ENCODE results near the gene ZNF496. TPM values are rescaled to one million over a fixed set of nuclear protein-coding genes. Genes with fewer than 3 reads are reported as not detected.
"Not testable (repeated sequence)": the region's sequence is repeated elsewhere in the genome, so short reads cannot be mapped to it uniquely, and the experiment has no call there.

Gene ZNF496
- total and polyA plus RNA-seq, 3 experiments from 2014 or later: 9.6 to 21.7 (median 21.4) TPM

DNA sequence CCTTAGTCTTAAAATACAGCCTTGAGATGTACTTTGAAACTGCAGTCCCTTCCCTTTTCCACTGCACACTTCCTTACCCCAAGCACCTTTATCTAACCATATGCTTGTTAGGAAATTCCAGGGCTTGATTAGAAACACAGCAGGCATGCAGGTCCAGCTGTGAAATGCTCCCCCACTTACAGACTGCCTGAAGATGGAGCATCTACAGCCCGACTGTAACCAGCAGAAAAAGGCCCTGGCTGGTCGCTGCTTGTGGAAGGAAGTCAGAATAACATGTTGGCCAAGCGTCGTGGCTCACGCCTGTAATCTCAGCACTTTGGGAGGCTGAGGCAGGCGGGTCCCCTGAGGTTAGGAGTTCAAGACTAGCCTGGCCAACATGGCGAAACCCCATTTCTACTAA is 38.6 kb downstream of the ZNF496 start:
- H3K9me3 ChIP-seq (ENCODE audit: low read length): no peaks in the 10 kb centered on the region
- Mint-ChIP-seq H3K9me3 (peaks cover 0 to 6% (median 0%) of the 10 kb centered on the region in 5 donors), H3K4me3 (no peak overlapping the region), H3K36me3 (peaks cover 0 to 11% (median 2%) of the 10 kb centered on the region in 3 donors), H3K27ac (no peak overlapping the region), H3K27me3 (peaks cover 1 to 13% of the 10 kb centered on the region in 2 donors), H3K4me1 (peaks cover 0 to 5% (median 4%) of the 10 kb centered on the region in 3 donors)
- no peaks in the 10 kb centered on the region for H3K27me3 ChIP-seq (ENCODE audit: insufficient read depth, low read length, poor library complexity, severe bottlenecking)
- POLR2A ChIA-PET: no interaction called here
- H3K4me3 ChIP-seq (ENCODE audit: low read length): no peak overlapping the region
- no peak for DNase-seq
- H3K36me3 ChIP-seq (ENCODE audit: insufficient read depth, low read length): no peaks in the 10 kb centered on the region
- CTCF ChIA-PET: no interaction called here
- H3K4me1 ChIP-seq (ENCODE audit: insufficient read depth, low read length): no peaks in the 10 kb centered on the region
- H3K27ac ChIP-seq (ENCODE audit: low read depth, low read length): no peak overlapping the region

DNA sequence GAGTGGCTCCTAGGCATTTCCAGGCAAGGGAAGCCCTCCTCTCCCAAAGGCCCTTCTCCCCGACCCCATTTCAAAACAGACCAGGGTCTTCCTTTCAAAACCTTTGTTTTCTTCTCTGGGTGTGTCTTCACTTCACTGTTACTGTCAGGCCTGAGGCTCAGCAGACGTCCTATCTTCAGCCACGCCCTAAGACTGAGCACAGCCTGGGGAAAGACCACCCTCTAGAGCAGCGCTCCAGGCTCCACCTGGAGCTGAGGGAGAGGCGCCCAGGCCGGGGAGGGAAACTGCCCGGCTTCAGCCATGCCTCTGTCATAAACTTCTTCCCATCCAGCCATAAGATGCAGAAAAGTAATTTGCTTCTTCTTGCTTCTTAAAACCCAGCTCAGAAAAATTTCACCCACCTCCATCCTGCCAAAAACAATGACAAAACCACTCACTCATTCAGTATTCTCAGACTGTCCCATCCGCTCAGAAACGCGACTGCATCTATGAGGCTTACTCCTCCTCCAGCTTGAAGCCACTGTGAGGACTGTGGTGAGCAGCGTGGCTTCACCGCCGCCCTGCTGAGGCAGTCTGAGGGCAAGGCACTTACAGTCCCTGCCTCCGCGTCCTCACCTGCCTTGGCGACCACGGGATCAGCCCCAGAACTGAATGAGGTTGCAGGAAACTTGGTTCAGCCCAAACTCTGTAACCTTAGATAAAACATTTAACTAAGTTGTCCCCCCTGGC is 39.7 kb downstream of the ZNF496 start:
- Histone ChIP-seq H3K27ac (ENCODE audit: low read depth, low read length) (no peak overlapping the region), H3K27me3 (ENCODE audit: insufficient read depth, low read length, poor library complexity, severe bottlenecking) (no peaks in the 10 kb centered on the region), H3K4me1 (ENCODE audit: insufficient read depth, low read length) (no peaks in the 10 kb centered on the region), H3K9me3 (ENCODE audit: low read length) (no peaks in the 10 kb centered on the region), H3K4me3 (ENCODE audit: low read length) (no peak overlapping the region), H3K36me3 (ENCODE audit: insufficient read depth, low read length) (no peaks in the 10 kb centered on the region)
- peaks cover 1 to 13% of the 10 kb centered on the region in 2 donors for H3K27me3 Mint-ChIP-seq
- ChIA-PET POLR2A (no interaction called here), CTCF (no interaction called here)
- peaks cover 0 to 17% (median 2%) of the 10 kb centered on the region in 3 donors for H3K36me3 Mint-ChIP-seq
- H3K4me1 Mint-ChIP-seq: peaks cover 0 to 4% (median 3%) of the 10 kb centered on the region in 3 donors
- no peak overlapping the region for H3K4me3 Mint-ChIP-seq
- peaks cover 0 to 11% (median 2%) of the 10 kb centered on the region in 5 donors for H3K9me3 Mint-ChIP-seq
- H3K27ac Mint-ChIP-seq: peak overlapping the region in 2 of 8 donors; percentile 22 to 85
- DNase-seq: no peak

DNA sequence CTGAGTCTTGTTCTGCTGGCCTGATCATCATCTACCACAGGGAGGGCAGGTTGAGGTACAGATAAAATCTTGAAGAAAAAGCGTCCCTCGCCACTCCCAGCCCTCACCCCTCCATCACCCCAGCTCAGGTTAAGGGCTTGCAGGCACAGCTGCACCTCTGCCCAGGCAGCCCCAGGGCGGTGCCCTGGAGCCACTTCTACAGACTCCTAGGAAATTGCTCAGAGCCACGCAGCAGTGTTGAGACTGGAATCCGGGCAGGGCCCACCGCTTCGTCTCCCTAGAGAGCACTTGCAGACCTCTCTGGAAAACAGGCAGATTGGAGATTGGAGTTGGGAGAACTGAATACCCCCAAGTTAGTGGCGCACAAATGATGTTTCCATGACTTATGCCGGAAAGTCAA is 40.5 kb downstream of the ZNF496 start:
- Histone ChIP-seq H3K4me3 (ENCODE audit: low read length) (no peak overlapping the region), H3K9me3 (ENCODE audit: low read length) (no peaks in the 10 kb centered on the region), H3K4me1 (ENCODE audit: insufficient read depth, low read length) (no peaks in the 10 kb centered on the region), H3K27me3 (ENCODE audit: insufficient read depth, low read length, poor library complexity, severe bottlenecking) (no peaks in the 10 kb centered on the region), H3K36me3 (ENCODE audit: insufficient read depth, low read length) (no peaks in the 10 kb centered on the region), H3K27ac (ENCODE audit: low read depth, low read length) (no peak overlapping the region)
- peaks cover 0 to 17% (median 2%) of the 10 kb centered on the region in 3 donors for H3K36me3 Mint-ChIP-seq
- H3K27me3 Mint-ChIP-seq: peaks cover 1 to 13% of the 10 kb centered on the region in 2 donors
- no peak overlapping the region for H3K4me3 Mint-ChIP-seq
- H3K9me3 Mint-ChIP-seq: peaks cover 0 to 16% (median 3%) of the 10 kb centered on the region in 5 donors
- peaks cover 0 to 4% (median 3%) of the 10 kb centered on the region in 3 donors for H3K4me1 Mint-ChIP-seq
- ChIA-PET POLR2A (no interaction called here), CTCF (no interaction called here)
- no peak for DNase-seq
- no peak overlapping the region for H3K27ac Mint-ChIP-seq

DNA sequence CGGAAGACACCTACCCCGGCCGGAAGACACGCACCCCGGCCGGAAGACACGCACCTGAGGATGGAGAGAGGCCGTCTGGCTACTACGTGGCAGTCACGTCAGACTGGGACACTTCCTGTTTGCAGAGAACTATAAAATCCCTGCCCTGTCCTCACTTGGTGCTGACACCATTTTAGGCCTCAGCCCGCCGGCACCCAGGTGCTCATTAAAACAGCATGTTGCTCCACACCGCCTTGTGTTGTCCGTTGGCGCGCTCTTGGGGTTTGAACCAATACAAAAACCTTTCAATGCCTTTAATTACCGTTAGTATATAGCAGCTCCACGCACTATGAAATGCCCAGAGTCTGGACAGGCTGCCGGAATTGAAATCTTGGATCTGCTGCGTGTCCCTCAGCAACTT is 41.1 kb downstream of the ZNF496 start:
- ChIA-PET CTCF (no interaction called here), POLR2A (no interaction called here)
- Mint-ChIP-seq H3K4me3 (no peak overlapping the region), H3K27ac (no peak overlapping the region), H3K27me3 (peaks cover 1 to 12% of the 10 kb centered on the region in 2 donors), H3K36me3 (peaks cover 0 to 22% (median 2%) of the 10 kb centered on the region in 3 donors), H3K9me3 (peaks cover 0 to 22% (median 3%) of the 10 kb centered on the region in 5 donors), H3K4me1 (peaks cover 0 to 4% (median 3%) of the 10 kb centered on the region in 3 donors)
- Histone ChIP-seq H3K36me3 (ENCODE audit: insufficient read depth, low read length) (no peaks in the 10 kb centered on the region), H3K27me3 (ENCODE audit: insufficient read depth, low read length, poor library complexity, severe bottlenecking) (no peaks in the 10 kb centered on the region), H3K4me3 (ENCODE audit: low read length) (no peak overlapping the region), H3K9me3 (ENCODE audit: low read length) (no peaks in the 10 kb centered on the region), H3K4me1 (ENCODE audit: insufficient read depth, low read length) (no peaks in the 10 kb centered on the region), H3K27ac (ENCODE audit: low read depth, low read length) (no peak overlapping the region)
- DNase-seq: no peak

DNA sequence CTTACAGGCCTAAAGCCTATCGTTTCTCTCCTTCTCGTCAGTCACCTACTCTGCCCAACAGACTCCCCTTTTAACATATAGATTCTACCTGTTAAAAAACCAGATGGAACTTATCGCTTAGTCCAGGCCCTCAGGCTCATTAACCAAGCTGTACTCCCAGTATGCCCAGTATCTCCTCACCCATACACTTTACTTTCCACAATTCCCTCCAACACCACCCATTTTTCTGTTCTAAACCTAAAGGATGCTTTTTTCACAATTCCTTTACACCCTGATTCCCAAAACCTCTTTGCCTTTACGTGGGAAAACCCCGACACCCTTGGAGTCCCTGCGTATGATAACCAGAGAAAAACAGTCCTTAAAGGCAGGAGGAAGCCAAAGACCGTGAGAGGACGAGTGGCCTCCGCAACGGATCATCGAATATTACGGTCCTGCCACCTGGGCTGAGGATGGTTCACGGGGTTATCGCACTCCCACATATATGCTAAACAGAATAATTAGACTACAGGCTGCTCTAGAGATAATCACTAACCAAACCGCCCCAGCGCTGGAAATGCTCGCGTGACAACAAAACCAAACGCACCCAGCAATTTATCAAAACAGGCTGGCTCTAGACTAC is 42.3 kb downstream of the ZNF496 start:
- H3K9me3 ChIP-seq (ENCODE audit: low read length); H3K27me3 ChIP-seq (ENCODE audit: insufficient read depth, low read length, poor library complexity, severe bottlenecking); H3K4me1 Mint-ChIP-seq; POLR2A ChIA-PET; H3K4me3 Mint-ChIP-seq; H3K4me1 ChIP-seq (ENCODE audit: insufficient read depth, low read length); CTCF ChIA-PET; H3K4me3 ChIP-seq (ENCODE audit: low read length); H3K36me3 ChIP-seq (ENCODE audit: insufficient read depth, low read length); DNase-seq; H3K27ac ChIP-seq (ENCODE audit: low read depth, low read length); H3K27ac Mint-ChIP-seq; H3K27me3 Mint-ChIP-seq: not testable (repeated sequence)
- H3K36me3 Mint-ChIP-seq: peaks cover 0 to 22% (median 2%) of the 10 kb centered on the region in 3 donors
- peaks cover 0 to 27% (median 3%) of the 10 kb centered on the region in 5 donors for H3K9me3 Mint-ChIP-seq

DNA sequence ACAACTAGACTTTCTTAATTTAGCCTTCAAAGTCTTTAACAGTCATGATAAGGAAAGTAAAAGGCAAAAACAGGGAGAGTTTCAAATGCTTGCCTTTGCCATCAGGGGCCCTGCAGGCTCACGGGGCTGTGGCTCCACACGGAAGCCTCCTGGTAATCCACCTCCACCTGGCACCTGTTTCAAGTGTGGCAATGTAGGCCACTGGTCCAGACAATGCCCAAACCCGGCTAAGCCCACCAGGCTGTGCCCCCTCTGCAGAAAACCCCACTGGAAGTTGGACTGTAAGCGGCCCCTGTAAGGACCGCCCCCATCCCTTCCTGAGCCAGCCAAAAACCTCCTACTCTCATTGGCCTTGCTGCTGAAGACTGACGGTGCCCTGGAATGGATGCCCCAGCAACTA is 43.3 kb downstream of the ZNF496 start:
- Mint-ChIP-seq H3K4me3 (no peak overlapping the region), H3K4me1 (peaks cover 0 to 4% (median 3%) of the 10 kb centered on the region in 3 donors), H3K27me3 (peaks cover 1 to 4% of the 10 kb centered on the region in 2 donors), H3K36me3 (peaks cover 0 to 22% (median 2%) of the 10 kb centered on the region in 3 donors), H3K9me3 (peaks cover 0 to 27% (median 3%) of the 10 kb centered on the region in 5 donors), H3K27ac (no peak overlapping the region)
- POLR2A ChIA-PET: no interaction called here
- no peak overlapping the region for H3K27ac ChIP-seq (ENCODE audit: low read depth, low read length)
- H3K4me3 ChIP-seq (ENCODE audit: low read length): no peak overlapping the region
- no peaks in the 10 kb centered on the region for H3K27me3 ChIP-seq (ENCODE audit: insufficient read depth, low read length, poor library complexity, severe bottlenecking)
- H3K4me1 ChIP-seq (ENCODE audit: insufficient read depth, low read length): no peaks in the 10 kb centered on the region
- CTCF ChIA-PET: no interaction called here
- H3K9me3 ChIP-seq (ENCODE audit: low read length): no peaks in the 10 kb centered on the region
- no peak for DNase-seq
- no peaks in the 10 kb centered on the region for H3K36me3 ChIP-seq (ENCODE audit: insufficient read depth, low read length)

DNA sequence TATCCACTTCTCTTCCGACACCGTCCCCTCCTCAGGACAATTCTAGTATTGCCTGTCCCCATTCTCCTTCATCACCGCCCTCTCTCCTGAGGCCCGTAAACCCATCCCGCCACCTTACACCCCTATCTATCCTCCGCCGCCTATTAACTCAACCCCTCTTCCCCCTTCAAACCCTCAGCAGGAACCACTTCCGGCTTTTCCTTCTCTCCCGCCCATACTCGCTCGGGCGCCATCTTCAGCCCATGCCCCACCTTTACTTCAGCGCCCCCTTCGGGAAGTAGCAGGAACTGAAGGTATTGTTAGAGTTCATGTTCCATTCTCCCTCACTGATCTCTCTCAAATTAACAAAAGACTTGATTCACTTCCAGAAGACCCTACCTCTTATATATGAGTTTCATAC is 44.2 kb downstream of the ZNF496 start:
- Histone ChIP-seq H3K9me3 (ENCODE audit: low read length) (no peaks in the 10 kb centered on the region), H3K4me3 (ENCODE audit: low read length) (no peak overlapping the region), H3K27me3 (ENCODE audit: insufficient read depth, low read length, poor library complexity, severe bottlenecking) (no peaks in the 10 kb centered on the region), H3K4me1 (ENCODE audit: insufficient read depth, low read length) (no peaks in the 10 kb centered on the region), H3K36me3 (ENCODE audit: insufficient read depth, low read length) (no peaks in the 10 kb centered on the region), H3K27ac (ENCODE audit: low read depth, low read length) (no peak overlapping the region)
- ChIA-PET CTCF (no interaction called here), POLR2A (no interaction called here)
- Mint-ChIP-seq H3K4me3 (no peak overlapping the region), H3K27ac (no peak overlapping the region), H3K27me3 (peaks cover 1 to 4% of the 10 kb centered on the region in 2 donors), H3K36me3 (peaks cover 0 to 22% (median 2%) of the 10 kb centered on the region in 3 donors), H3K4me1 (peaks cover 0 to 4% (median 3%) of the 10 kb centered on the region in 3 donors), H3K9me3 (peaks cover 0 to 27% (median 3%) of the 10 kb centered on the region in 5 donors)
- no peak for DNase-seq

DNA sequence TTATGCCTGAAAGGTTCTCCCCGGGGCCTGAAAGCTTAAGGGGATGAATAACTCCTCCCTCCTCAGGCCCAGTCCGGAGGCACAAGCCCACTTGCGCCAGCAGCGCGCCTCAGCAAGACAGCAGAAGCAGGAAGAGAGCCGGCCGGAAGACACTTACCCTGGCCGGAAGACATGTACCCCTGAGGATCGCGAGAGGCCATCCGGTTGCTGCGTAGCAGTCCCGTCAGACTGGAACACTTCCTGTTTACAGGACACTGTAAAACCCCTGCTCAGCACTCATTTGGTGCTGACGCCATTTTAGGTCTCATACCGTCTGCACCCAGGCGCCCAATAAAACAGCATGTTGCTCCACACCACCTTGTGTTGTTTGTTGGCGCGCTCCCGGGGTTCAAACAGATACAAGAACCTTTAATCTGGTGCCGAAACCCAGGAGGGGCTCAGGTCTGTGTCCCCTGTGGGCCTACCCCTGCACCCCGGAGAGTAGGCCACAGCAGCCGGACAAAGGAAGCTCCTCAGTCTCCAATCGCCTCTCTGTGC is 45.5 kb downstream of the ZNF496 start:
- CTCF ChIA-PET: no interaction called here
- Histone ChIP-seq H3K36me3 (ENCODE audit: insufficient read depth, low read length) (no peaks in the 10 kb centered on the region), H3K9me3 (ENCODE audit: low read length) (no peaks in the 10 kb centered on the region), H3K4me3 (ENCODE audit: low read length) (no peak overlapping the region), H3K4me1 (ENCODE audit: insufficient read depth, low read length) (no peaks in the 10 kb centered on the region), H3K27ac (ENCODE audit: low read depth, low read length) (no peak overlapping the region), H3K27me3 (ENCODE audit: insufficient read depth, low read length, poor library complexity, severe bottlenecking) (no peaks in the 10 kb centered on the region)
- Mint-ChIP-seq H3K4me3 (no peak overlapping the region), H3K36me3 (peaks cover 0 to 17% (median 2%) of the 10 kb centered on the region in 3 donors), H3K4me1 (no peaks in the 10 kb centered on the region), H3K9me3 (peaks cover 0 to 27% (median 3%) of the 10 kb centered on the region in 5 donors), H3K27ac (no peak overlapping the region), H3K27me3 (no peaks in the 10 kb centered on the region)
- POLR2A ChIA-PET: no interaction called here
- no peak for DNase-seq
